OCI-LY1 (cell line): ENCODE data around the gene KCNC4.

ENCODE experiments used
- EZH2 ChIP-seq: fragments of 200-600 bp; sonication (generic), shearing (Covaris generic); IDR thresholded peaks from 2 replicates; pipeline ENCODE4 v1.8.0; 2017; ENCODE audit warnings: borderline replicate concordance, mixed run types, mild to moderate bottlenecking, antibody characterized with exemption, low read length, moderate library complexity, mixed read lengths
- TF ChIP-seq, protein P1 (sequence below): fragments of 200-600 bp; sonication (generic), shearing (Covaris generic); IDR thresholded peaks from 2 replicates; pipeline ENCODE4 v1.5.1; 2017; ENCODE audit warnings: mild to moderate bottlenecking, antibody characterized with exemption, low read length, moderate library complexity, mixed read lengths

DNA sequence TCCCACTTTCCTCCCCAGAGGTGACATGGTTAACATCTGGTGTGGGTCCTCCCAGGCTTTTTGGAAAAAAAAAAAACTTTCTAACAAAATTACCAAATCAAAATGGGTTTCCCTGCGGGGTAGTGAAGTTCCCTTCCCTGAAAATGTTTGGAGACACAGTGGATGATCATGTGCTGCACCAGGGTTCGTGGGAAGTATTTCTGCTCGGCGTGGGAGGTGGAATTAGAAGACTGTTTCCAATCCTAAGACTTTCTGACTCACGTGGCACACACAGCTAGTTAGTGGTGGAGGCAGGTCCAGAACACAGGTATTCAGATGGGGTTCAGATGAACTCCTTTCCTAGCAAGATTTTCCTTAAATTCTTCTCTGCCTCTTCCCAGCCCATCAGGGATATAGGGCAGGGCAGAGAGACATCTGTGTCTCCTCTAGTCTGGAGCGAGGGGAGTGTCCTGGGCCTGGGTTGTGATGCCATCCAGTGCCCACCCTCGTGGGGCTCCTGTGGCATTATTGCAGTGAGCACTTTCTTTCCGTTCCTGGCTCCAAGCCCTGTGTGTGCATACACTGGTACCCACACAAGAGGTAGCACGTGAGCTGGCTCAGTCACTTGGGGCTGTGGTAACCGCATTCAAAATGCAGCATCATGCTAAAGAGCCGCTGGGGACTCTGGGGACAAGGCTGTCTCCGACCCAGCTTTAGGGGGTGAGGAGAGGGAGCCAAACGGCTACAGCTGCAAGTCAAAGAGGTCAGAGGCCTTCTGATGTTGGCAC, 27.5 kb downstream of the KCNC4 start:
- TF ChIP-seq, protein P1, sequence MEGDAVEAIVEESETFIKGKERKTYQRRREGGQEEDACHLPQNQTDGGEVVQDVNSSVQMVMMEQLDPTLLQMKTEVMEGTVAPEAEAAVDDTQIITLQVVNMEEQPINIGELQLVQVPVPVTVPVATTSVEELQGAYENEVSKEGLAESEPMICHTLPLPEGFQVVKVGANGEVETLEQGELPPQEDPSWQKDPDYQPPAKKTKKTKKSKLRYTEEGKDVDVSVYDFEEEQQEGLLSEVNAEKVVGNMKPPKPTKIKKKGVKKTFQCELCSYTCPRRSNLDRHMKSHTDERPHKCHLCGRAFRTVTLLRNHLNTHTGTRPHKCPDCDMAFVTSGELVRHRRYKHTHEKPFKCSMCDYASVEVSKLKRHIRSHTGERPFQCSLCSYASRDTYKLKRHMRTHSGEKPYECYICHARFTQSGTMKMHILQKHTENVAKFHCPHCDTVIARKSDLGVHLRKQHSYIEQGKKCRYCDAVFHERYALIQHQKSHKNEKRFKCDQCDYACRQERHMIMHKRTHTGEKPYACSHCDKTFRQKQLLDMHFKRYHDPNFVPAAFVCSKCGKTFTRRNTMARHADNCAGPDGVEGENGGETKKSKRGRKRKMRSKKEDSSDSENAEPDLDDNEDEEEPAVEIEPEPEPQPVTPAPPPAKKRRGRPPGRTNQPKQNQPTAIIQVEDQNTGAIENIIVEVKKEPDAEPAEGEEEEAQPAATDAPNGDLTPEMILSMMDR = no peak
- TF ChIP-seq EZH2 = no peak
